Measurements from ENCODE around the gene LRRC56. TPM values are rescaled to one million over a fixed set of nuclear protein-coding genes. Genes with fewer than 3 reads are reported as not detected.

LRRC56 gene
- polyA plus RNA-seq, 2 of the 4 experiments (the other 2 are of a cell fraction): 0.32 to 1.0 TPM

DNA sequence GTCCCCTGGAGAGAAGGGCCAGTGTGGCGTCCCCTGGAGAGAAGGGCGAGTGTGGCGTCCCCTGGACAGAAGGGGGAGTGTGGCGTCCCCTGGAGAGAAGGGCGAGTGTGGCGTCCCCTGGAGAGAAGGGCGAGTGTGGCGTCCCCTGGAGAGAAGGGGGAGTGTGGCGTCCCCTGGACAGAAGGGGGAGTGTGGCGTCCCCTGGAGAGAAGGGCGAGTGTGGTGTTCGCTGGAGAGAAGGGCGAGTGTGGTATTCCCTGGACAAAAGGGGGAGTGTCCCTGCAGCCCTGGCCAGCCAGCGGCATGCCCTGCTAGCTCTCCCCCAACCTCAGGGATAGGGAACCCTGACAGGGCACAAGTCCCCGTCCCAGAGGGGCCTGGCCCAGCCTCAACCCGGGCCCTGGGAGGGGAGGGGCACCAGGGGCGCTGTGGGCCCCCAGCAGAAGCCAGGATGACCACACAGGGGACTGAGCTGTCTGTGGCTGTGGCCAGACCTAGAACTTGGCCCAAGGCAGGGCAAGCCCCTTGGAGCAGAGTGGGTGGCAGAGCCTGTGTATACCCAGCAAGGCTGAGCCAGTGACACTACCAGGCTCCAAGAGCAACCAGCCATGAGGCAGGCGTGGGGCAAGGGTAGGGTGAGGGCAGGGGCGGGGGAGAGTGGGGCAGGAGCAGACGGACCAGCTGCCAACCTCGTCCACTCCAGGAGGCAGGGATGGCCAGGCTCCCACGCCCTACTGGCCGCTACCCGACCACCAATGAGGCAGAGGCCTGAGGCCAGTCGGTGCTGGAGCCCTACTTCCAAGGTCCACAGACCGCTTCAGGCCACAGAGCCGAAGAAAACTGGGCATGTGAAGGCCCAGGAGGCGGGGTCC lies 6.1 kb upstream of the LRRC56 start (continued):
- no peak for TF ChIP-seq TP53 (CRISPR knock-in tag; IDR thresholded peaks at IDR 0.05)
- TF ChIP-seq, protein P1, sequence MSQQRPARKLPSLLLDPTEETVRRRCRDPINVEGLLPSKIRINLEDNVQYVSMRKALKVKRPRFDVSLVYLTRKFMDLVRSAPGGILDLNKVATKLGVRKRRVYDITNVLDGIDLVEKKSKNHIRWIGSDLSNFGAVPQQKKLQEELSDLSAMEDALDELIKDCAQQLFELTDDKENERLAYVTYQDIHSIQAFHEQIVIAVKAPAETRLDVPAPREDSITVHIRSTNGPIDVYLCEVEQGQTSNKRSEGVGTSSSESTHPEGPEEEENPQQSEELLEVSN (IDR thresholded peaks at IDR 0.05; ENCODE audit: borderline replicate concordance, low read depth): no peak
- TF ChIP-seq HOXA7 (CRISPR knock-in tag; IDR thresholded peaks at IDR 0.05): no peak
- no peak for TF ChIP-seq RFX5 (IDR thresholded peaks at IDR 0.05)
- TF ChIP-seq CBX8 (IDR thresholded peaks at IDR 0.05): no peak
- TF ChIP-seq RNF2 (IDR thresholded peaks at IDR 0.05; ENCODE audit: borderline replicate concordance, low read depth): no peak

GRCh38 chr11:531919-532526 lies 5.3 kb upstream of the LRRC56 start:
- TF ChIP-seq HOXB5 (CRISPR knock-in tag; IDR thresholded peaks at IDR 0.05): no peak
- no peak for TF ChIP-seq ZC3H11A (IDR thresholded peaks at IDR 0.05)
- TF ChIP-seq HMGXB4 (CRISPR knock-in tag; IDR thresholded peaks at IDR 0.05; ENCODE audit: borderline replicate concordance): no peak
- TF ChIP-seq RNF2 (IDR thresholded peaks at IDR 0.05; ENCODE audit: borderline replicate concordance, low read depth): no peak
- TF ChIP-seq ESRRA (IDR thresholded peaks at IDR 0.05; ENCODE audit: borderline replicate concordance, low read length): no peak
- TF ChIP-seq, protein P2, sequence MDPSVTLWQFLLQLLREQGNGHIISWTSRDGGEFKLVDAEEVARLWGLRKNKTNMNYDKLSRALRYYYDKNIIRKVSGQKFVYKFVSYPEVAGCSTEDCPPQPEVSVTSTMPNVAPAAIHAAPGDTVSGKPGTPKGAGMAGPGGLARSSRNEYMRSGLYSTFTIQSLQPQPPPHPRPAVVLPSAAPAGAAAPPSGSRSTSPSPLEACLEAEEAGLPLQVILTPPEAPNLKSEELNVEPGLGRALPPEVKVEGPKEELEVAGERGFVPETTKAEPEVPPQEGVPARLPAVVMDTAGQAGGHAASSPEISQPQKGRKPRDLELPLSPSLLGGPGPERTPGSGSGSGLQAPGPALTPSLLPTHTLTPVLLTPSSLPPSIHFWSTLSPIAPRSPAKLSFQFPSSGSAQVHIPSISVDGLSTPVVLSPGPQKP (IDR thresholded peaks at IDR 0.05; ENCODE audit: low read depth, low read length): no peak
- no peak for TF ChIP-seq CBX2 (IDR thresholded peaks at IDR 0.05; ENCODE audit: borderline replicate concordance, low read depth)
- TF ChIP-seq CEBPB (IDR thresholded peaks at IDR 0.05): no peak
- no peak for TF ChIP-seq HES2 (IDR thresholded peaks at IDR 0.05)
- no peak for TF ChIP-seq JUNB (IDR thresholded peaks at IDR 0.05)
- TF ChIP-seq HEYL (CRISPR knock-in tag; IDR thresholded peaks at IDR 0.05): no peak
- ATAC-seq (no peak), FAIRE-seq (no peak), DNase-seq (ENCODE audit: low read depth in 1 of 2, low spot score in 1 of 2) (no peak)
- peaks cover 12% of the 10 kb centered on the region for H3K4me1 ChIP-seq
- no peak overlapping the region for H3K27ac ChIP-seq
- ChIA-PET POLR2A (no interaction called here), CTCF (interaction anchor here (1.3 to 5.8 kb wide), 5 partner anchors 10 to 191 kb away, joined by 3 to 40 read pairs (median 5); no protein-coding TSS in a partner anchor)
- H3K4me2 ChIP-seq: no peak overlapping the region
- WGBS (ENCODE audit: missing lambda C conversion rate): 90% methylated on average over 17 of the region's 18 CpGs
- H3K4me3 ChIP-seq: no peak overlapping the region
- no peaks in the 10 kb centered on the region for H3K9me3 ChIP-seq

GRCh38 chr11:532527-532985 lies 4.8 kb upstream of the LRRC56 start:
- FAIRE-seq (no peak), DNase-seq (ENCODE audit: low read depth in 1 of 2, low spot score in 1 of 2) (no peak), ATAC-seq (no peak)
- H3K9me3 ChIP-seq: no peaks in the 10 kb centered on the region
- peaks cover 12% of the 10 kb centered on the region for H3K4me1 ChIP-seq
- H3K27ac ChIP-seq: no peak overlapping the region
- H3K4me2 ChIP-seq: no peak overlapping the region
- CTCF ChIA-PET: interaction anchor here (1.1 to 5.8 kb wide), 6 partner anchors 11 to 191 kb away, joined by 3 to 40 read pairs (median 5); no protein-coding TSS in a partner anchor
- WGBS (ENCODE audit: missing lambda C conversion rate): 92% methylated on average over 10 of the region's 23 CpGs
- no peak overlapping the region for H3K4me3 ChIP-seq
- TF ChIP-seq EHF (CRISPR knock-in tag; IDR thresholded peaks at IDR 0.05) (no peak), RARB (CRISPR knock-in tag; IDR thresholded peaks at IDR 0.05) (no peak), HES2 (IDR thresholded peaks at IDR 0.05) (no peak), RNF2 (IDR thresholded peaks at IDR 0.05; ENCODE audit: borderline replicate concordance, low read depth) (no peak)
- POLR2A ChIA-PET: interaction anchor here (0.6 kb wide), 1 partner anchor 278 kb away, joined by 4 read pairs; no protein-coding TSS in a partner anchor
